ENCODE measurements around the gene ENOX1. TPM values are rescaled to one million over a fixed set of nuclear protein-coding genes. Genes with fewer than 3 reads are reported as not detected.

ENOX1 gene
- total RNA-seq, 4 donors from 2014 or later, result 0.25 to 0.52 (median 0.33) TPM

DNA sequence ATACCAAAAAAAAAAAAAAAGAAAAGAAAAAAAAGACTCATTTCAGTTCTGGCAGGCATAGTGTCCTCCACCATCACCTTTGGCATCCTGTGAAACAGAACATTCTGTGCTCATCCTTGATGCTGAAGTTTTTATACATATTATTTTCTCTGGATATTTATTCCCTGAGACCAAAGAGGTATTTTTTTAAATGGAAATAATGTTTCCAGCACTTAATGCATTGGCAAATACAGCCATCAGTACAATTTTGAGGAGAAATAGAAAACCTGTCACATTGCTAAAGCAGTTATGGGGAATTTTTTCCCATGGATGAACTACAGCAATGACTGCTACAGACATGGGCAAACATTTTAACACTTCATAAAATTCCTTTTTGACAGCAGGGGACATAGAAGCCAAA lies 451.0 kb downstream of the ENOX1 start:
- TF ChIP-seq EP300 (IDR thresholded peaks at IDR 0.05) (peak; percentile 47), POLR2A (IDR thresholded peaks at IDR 0.05) (no peak)
- no peaks in the 10 kb centered on the region for H3K9me3 ChIP-seq
- H3K4me1 ChIP-seq, result no peaks in the 10 kb centered on the region
- no peak overlapping the region for H3K4me3 ChIP-seq
- no peak overlapping the region for H3K27ac ChIP-seq
- no peak for DNase-seq (ENCODE audit: low spot score in 2 of 2)
- no peaks in the 10 kb centered on the region for H3K36me3 ChIP-seq
- no peaks in the 10 kb centered on the region for H3K27me3 ChIP-seq

DNA sequence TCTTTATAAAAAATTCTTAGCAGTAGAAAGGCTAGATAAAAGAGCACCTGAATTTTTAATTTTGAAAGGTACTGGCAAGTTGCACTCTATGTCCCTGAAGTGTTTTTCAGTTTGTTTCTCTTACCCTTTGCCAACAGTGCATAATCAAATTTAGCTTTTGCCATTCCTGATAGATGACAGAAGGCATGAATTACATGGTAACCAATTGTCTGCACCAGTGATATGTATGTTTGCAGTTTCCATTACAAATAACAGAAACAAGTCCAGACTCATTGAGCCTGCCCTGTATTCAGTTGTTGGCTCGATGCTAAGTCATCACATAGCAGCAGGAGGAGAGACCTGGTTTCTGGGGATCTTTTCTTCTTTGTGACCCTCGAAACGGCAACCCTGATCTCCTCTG lies 453.6 kb downstream of the ENOX1 start:
- Histone ChIP-seq H3K9me3 (no peaks in the 10 kb centered on the region), H3K36me3 (no peaks in the 10 kb centered on the region), H3K27me3 (no peaks in the 10 kb centered on the region), H3K4me3 (no peak overlapping the region), H3K27ac (no peak overlapping the region), H3K4me1 (no peaks in the 10 kb centered on the region)
- no peak for DNase-seq (ENCODE audit: low spot score in 2 of 2)
- TF ChIP-seq POLR2AphosphoS5 (IDR thresholded peaks at IDR 0.05) (no peak), EP300 (IDR thresholded peaks at IDR 0.05) (no peak), POLR2A (IDR thresholded peaks at IDR 0.05) (no peak)
- TF ChIP-seq, protein P1, sequence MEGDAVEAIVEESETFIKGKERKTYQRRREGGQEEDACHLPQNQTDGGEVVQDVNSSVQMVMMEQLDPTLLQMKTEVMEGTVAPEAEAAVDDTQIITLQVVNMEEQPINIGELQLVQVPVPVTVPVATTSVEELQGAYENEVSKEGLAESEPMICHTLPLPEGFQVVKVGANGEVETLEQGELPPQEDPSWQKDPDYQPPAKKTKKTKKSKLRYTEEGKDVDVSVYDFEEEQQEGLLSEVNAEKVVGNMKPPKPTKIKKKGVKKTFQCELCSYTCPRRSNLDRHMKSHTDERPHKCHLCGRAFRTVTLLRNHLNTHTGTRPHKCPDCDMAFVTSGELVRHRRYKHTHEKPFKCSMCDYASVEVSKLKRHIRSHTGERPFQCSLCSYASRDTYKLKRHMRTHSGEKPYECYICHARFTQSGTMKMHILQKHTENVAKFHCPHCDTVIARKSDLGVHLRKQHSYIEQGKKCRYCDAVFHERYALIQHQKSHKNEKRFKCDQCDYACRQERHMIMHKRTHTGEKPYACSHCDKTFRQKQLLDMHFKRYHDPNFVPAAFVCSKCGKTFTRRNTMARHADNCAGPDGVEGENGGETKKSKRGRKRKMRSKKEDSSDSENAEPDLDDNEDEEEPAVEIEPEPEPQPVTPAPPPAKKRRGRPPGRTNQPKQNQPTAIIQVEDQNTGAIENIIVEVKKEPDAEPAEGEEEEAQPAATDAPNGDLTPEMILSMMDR (IDR thresholded peaks at IDR 0.05), result no peak
- WGBS, result 73% methylated on average over 3 of the region's 3 CpGs

DNA sequence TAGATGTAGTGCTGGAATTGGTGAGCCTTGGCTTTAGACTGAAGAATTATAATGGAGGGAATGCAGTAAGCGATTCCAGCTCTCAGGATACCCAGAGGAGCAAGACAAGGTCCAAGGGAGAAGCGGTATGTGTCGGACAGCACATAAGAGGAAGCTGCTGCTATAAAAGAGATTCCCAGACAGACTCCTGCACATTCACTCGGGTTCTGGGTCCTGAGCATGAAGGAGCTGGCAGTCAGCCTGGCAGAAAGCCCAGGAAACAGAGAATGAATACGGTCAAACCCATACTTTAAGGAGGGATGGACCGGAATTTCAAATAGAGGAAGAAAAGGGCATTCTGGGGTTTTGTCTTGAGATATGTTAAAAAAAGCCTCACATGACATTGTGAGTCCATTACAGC lies 455.1 kb downstream of the ENOX1 start:
- no peak for DNase-seq (ENCODE audit: low spot score in 2 of 2)
- TF ChIP-seq POLR2A (IDR thresholded peaks at IDR 0.05) (no peak), EP300 (IDR thresholded peaks at IDR 0.05) (no peak), POLR2AphosphoS5 (IDR thresholded peaks at IDR 0.05) (no peak)
- TF ChIP-seq, protein P1 (IDR thresholded peaks at IDR 0.05), result no peak
- Histone ChIP-seq H3K36me3 (no peaks in the 10 kb centered on the region), H3K4me1 (no peaks in the 10 kb centered on the region), H3K27ac (no peak overlapping the region), H3K9me3 (no peaks in the 10 kb centered on the region), H3K27me3 (no peaks in the 10 kb centered on the region), H3K4me3 (no peak overlapping the region)
- 58% methylated on average over 6 of the region's 6 CpGs for WGBS

DNA sequence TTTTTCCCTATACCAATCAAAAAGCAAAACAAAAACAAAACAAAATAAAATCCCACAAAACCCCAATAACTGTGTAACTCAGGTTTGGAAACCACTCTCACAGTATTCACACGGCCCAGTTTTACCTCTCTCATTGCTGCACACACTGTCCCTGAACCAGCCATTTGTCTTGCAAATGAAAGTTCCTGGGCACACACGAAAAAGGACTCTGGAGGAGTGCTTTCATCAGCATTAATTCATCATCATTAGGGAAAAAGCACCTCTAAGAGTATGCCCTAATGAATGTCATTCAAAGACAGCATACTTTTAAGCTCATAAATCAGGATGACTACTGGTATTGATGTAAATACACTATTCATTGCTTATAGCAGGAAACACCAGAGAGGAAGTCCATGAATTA lies 457.1 kb downstream of the ENOX1 start:
- no peaks in the 10 kb centered on the region for H3K36me3 ChIP-seq
- no peak overlapping the region for H3K4me3 ChIP-seq
- WGBS, result 78% methylated on average over 2 of the region's 2 CpGs
- no peaks in the 10 kb centered on the region for H3K4me1 ChIP-seq
- H3K27ac ChIP-seq, result no peak overlapping the region
- H3K9me3 ChIP-seq, result no peaks in the 10 kb centered on the region
- no peak for DNase-seq (ENCODE audit: low spot score in 2 of 2)
- TF ChIP-seq POLR2A (IDR thresholded peaks at IDR 0.05) (no peak), EP300 (IDR thresholded peaks at IDR 0.05) (no peak), POLR2AphosphoS5 (IDR thresholded peaks at IDR 0.05) (no peak)
- TF ChIP-seq, protein P1 (IDR thresholded peaks at IDR 0.05), result no peak
- no peaks in the 10 kb centered on the region for H3K27me3 ChIP-seq

DNA sequence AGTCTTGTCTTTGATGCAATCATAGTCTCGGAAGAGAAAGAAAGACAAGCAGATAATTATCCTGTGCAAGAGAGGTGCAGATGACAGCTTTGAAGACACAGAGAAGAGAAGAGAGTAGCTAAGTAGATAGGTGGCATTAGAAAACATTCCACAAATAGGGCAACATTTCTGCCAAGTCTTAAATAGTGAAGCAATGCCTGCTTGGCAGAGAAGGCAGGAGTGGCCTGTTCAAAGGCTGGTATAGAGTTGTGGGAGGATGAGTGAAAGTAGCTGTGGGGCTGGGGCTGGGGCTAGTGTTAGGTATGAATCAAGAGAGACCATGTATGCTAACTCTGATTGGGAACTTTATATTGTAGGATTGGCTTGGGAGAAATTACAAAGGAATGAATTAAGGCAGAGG lies 457.9 kb downstream of the ENOX1 start:
- H3K36me3 ChIP-seq, result no peaks in the 10 kb centered on the region
- H3K4me3 ChIP-seq, result no peak overlapping the region
- H3K9me3 ChIP-seq, result no peaks in the 10 kb centered on the region
- TF ChIP-seq POLR2A (IDR thresholded peaks at IDR 0.05), result no peak
- TF ChIP-seq, protein P1 (IDR thresholded peaks at IDR 0.05), result no peak
- TF ChIP-seq EP300 (IDR thresholded peaks at IDR 0.05), result no peak
- no peaks in the 10 kb centered on the region for H3K4me1 ChIP-seq
- no peaks in the 10 kb centered on the region for H3K27me3 ChIP-seq
- H3K27ac ChIP-seq, result no peak overlapping the region
- DNase-seq (ENCODE audit: low spot score in 2 of 2), result no peak
- WGBS, result 76% methylated on average over 1 of the region's 1 CpG

DNA sequence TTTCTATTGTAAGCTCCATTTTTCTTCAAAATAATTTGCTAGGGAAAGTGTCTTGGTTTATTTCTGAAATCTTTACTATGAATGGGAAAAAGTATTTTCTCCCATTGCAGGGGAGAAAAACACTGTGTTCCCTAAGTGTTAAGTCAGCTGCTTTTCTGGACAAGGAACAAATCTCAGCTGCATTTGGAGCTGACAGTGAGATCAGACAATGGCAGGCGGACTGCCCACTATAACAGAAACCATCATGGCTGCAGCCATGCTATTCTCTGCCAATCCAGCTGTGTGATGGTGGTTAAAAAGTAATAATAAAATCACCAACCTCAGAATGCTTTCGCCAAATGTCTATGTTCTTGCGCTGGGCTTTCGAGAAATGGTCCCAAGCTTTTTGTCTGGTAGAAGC lies 460.7 kb downstream of the ENOX1 start:
- 97% methylated on average over 4 of the region's 4 CpGs for WGBS
- Histone ChIP-seq H3K9me3 (no peaks in the 10 kb centered on the region), H3K4me1 (no peaks in the 10 kb centered on the region), H3K27ac (no peak overlapping the region), H3K4me3 (no peak overlapping the region), H3K27me3 (no peaks in the 10 kb centered on the region), H3K36me3 (no peaks in the 10 kb centered on the region)
- TF ChIP-seq POLR2AphosphoS5 (IDR thresholded peaks at IDR 0.05), result no peak
- no peak for TF ChIP-seq POLR2A (IDR thresholded peaks at IDR 0.05)
- TF ChIP-seq, protein P1 (IDR thresholded peaks at IDR 0.05), result no peak
- no peak for TF ChIP-seq EP300 (IDR thresholded peaks at IDR 0.05)
- DNase-seq (ENCODE audit: low spot score in 2 of 2), result no peak
